CD14-positive monocyte (primary cell): ENCODE measurements around the gene ACACB. TPM values are rescaled to one million over a fixed set of nuclear protein-coding genes. Genes with fewer than 3 reads are reported as not detected.

ENCODE experiments used
- DNase-seq, 3 donors: peaks; one replicate each; pipeline ENCODE4 v3.0.0-alpha.2; 2011 to 2022
- H2AFZ ChIP-seq: 2 replicates; pipeline ENCODE4 v1.6.0; 2012; ENCODE audit warnings: mild to moderate bottlenecking, low read depth, low read length, inconsistent platforms; ENCODE audit not compliant: insufficient read depth, poor library complexity, severe bottlenecking
- H3K27ac ChIP-seq, 2 donors: 1 replicate in 1 of 2; 2 replicates in 1 of 2; pipeline ENCODE4 v1.5.1; 2012 to 2013; ENCODE audit warnings: low read length in 2 of 2, control low read depth in 1 of 2, inconsistent platforms in 1 of 2, low read depth in 1 of 2, mild to moderate bottlenecking in 1 of 2
- H3K27me3 ChIP-seq, 2 donors: one replicate each; pipeline versions ENCODE4 v1.6.0 to v1.6.1; 2011 to 2013; ENCODE audit warnings: low read length in 2 of 2; ENCODE audit not compliant: control insufficient read depth in 2 of 2, insufficient read depth in 2 of 2
- H3K36me3 ChIP-seq, 2 donors: replicated peaks in 1 of 2; 1 replicate in 1 of 2; 2 replicates in 1 of 2; pipeline versions ENCODE4 v1.5.1 to v1.6.1; 2012 to 2013; ENCODE audit warnings: low read length in 2 of 2, control low read depth in 1 of 2, inconsistent platforms in 1 of 2, mild to moderate bottlenecking in 1 of 2; ENCODE audit not compliant: insufficient read depth in 2 of 2, control insufficient read depth in 1 of 2
- H3K4me1 ChIP-seq, 2 donors: 1 replicate in 1 of 2; 2 replicates in 1 of 2; pipeline versions ENCODE4 v1.5.1 to v1.6.1; 2012 to 2013; ENCODE audit warnings: low read length in 2 of 2, control low read depth in 1 of 2, inconsistent platforms in 1 of 2, mild to moderate bottlenecking in 1 of 2, moderate library complexity in 1 of 2; ENCODE audit not compliant: insufficient read depth in 2 of 2, control insufficient read depth in 1 of 2
- H3K4me2 ChIP-seq: replicated peaks from 2 replicates; pipeline ENCODE3; 2012; ENCODE audit warnings: low read length, moderate library complexity, mild to moderate bottlenecking; ENCODE audit not compliant: poor library complexity, severe bottlenecking; ENCODE audit errors: extremely low read depth
- H3K4me3 ChIP-seq, 3 experiments: fragments of 200-600 bp in 1 of 3; sonication (generic) in 1 of 3; replicated peaks in 1 of 3; 1 replicate in 2 of 3; 2 replicates in 1 of 3; pipeline ENCODE4 v1.5.1; 2011 to 2013; ENCODE audit warnings: low read length in 3 of 3, mild to moderate bottlenecking in 3 of 3, control low read depth in 2 of 3, low read depth in 2 of 3, inconsistent platforms in 1 of 3, moderate library complexity in 1 of 3
- H3K79me2 ChIP-seq: 2 replicates; pipeline ENCODE4 v1.6.0; 2012; ENCODE audit warnings: mild to moderate bottlenecking, control low read depth, inconsistent platforms, low read length, moderate library complexity; ENCODE audit not compliant: insufficient read depth
- H3K9ac ChIP-seq: 2 replicates; pipeline ENCODE4 v1.6.0; 2017; ENCODE audit warnings: low read length, mild to moderate bottlenecking; ENCODE audit not compliant: insufficient read depth, poor library complexity, severe bottlenecking
- H3K9me3 ChIP-seq, 2 donors: replicated peaks in 1 of 2; 1 replicate in 1 of 2; 2 replicates in 1 of 2; pipeline versions ENCODE4 v1.5.1 to v1.6.1; 2012 to 2013; ENCODE audit warnings: low read length in 2 of 2, control low read depth in 1 of 2; ENCODE audit not compliant: control insufficient read depth in 1 of 2, insufficient read depth in 1 of 2
- H4K20me1 ChIP-seq: 2 replicates; pipeline ENCODE4 v1.6.0; 2012; ENCODE audit warnings: mild to moderate bottlenecking, low read length, control low read depth, moderate library complexity; ENCODE audit not compliant: insufficient read depth
- H3K27ac Mint-ChIP-seq, 7 donors: one replicate each; pipeline ENCODE4 v1.8.0; 2020; ENCODE audit warnings: mild to moderate bottlenecking in 7 of 7, mixed read lengths in 7 of 7, moderate library complexity in 6 of 7, inconsistent platforms in 2 of 7
- H3K27me3 Mint-ChIP-seq, 3 donors: one replicate each; pipeline ENCODE4 v1.8.0; 2021 to 2022; ENCODE audit warnings: low read depth in 3 of 3, mild to moderate bottlenecking in 3 of 3, mixed read lengths in 3 of 3, moderate library complexity in 3 of 3, inconsistent platforms in 1 of 3
- H3K36me3 Mint-ChIP-seq, 2 donors: one replicate each; pipeline ENCODE4 v1.8.0; 2020; ENCODE audit warnings: mixed read lengths in 2 of 2, inconsistent platforms in 1 of 2, mild to moderate bottlenecking in 1 of 2
- H3K4me1 Mint-ChIP-seq: one replicate; pipeline ENCODE4 v1.8.0; 2020; ENCODE audit warnings: mild to moderate bottlenecking, mixed read lengths
- H3K4me3 Mint-ChIP-seq, 2 donors: one replicate each; pipeline ENCODE4 v1.8.0; 2020; ENCODE audit warnings: mild to moderate bottlenecking in 2 of 2, mixed read lengths in 2 of 2, moderate library complexity in 1 of 2
- H3K9me3 Mint-ChIP-seq, 7 donors: one replicate each; pipeline ENCODE4 v1.8.0; 2020 to 2022; ENCODE audit warnings: mixed read lengths in 7 of 7, mild to moderate bottlenecking in 6 of 7, moderate library complexity in 6 of 7, inconsistent platforms in 2 of 7
- WGBS: methylation state at CpG from one replicate; pipeline ENCODE4 v1.1.5; 2013; ENCODE audit warnings: missing lambda C conversion rate; ENCODE audit not compliant: insufficient coverage; 5-methylcytosine and 5-hydroxymethylcytosine counted together
- intact Hi-C, 2 donors: fragments of 100-400 bp; cut with micrococcal nuclease; formaldehyde crosslinking; loops; one replicate each; pipeline versions ENCODE4 v1.15.0 to v1.15.1; 2023
- polyA plus RNA-seq, 3 donors: library from polyadenylated mRNA; depleted of rRNA in 1 of 3; unstranded in 2 of 3; stranded (reverse) in 1 of 3; fragments of 300-500 nt in 2 of 3; fragments of >200 nt in 1 of 3; fragmentation: Illumina TruSeq in 2 of 3; gene quantifications; 1 replicate in 2 of 3; 2 replicates in 1 of 3; pipeline ENCODE4 v1.2.3, GENCODE V29; 2012 to 2021
- TF ChIP-seq, protein P1 (sequence below): fragments of 200-600 bp; IDR thresholded peaks from one replicate; pipeline ENCODE4 v1.8.0; 2022; ENCODE audit warnings: antibody characterized with exemption, mild to moderate bottlenecking

The ACACB gene
- polyA plus RNA-seq, 3 donors: 0.14 to 5.0 (median 1.9) TPM

DNA sequence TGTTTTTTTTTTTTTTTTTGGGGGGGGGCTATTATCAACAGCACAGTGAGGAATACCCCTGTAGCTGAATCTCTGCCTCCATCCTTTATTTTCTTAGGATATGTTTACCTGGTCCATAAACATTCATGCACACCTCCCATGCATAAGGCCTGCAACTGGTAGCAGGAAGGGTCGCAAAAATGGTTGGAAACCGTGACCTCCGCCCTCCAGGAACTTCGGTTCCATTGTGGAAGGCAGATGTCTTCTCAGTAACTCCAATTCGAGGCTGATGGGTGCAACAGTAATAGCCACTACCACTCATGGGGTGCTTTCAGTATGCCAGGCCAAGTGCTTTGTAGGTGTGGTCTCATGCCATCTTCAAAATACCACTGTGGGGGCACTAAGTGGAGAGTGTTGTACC is 40.2 kb downstream of the ACACB start:
- TF ChIP-seq, protein P1, sequence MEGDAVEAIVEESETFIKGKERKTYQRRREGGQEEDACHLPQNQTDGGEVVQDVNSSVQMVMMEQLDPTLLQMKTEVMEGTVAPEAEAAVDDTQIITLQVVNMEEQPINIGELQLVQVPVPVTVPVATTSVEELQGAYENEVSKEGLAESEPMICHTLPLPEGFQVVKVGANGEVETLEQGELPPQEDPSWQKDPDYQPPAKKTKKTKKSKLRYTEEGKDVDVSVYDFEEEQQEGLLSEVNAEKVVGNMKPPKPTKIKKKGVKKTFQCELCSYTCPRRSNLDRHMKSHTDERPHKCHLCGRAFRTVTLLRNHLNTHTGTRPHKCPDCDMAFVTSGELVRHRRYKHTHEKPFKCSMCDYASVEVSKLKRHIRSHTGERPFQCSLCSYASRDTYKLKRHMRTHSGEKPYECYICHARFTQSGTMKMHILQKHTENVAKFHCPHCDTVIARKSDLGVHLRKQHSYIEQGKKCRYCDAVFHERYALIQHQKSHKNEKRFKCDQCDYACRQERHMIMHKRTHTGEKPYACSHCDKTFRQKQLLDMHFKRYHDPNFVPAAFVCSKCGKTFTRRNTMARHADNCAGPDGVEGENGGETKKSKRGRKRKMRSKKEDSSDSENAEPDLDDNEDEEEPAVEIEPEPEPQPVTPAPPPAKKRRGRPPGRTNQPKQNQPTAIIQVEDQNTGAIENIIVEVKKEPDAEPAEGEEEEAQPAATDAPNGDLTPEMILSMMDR: no peak
- Histone ChIP-seq H3K36me3 (no peaks in the 10 kb centered on the region), H3K4me2 (no peak overlapping the region), H2AFZ (no peak overlapping the region), H3K27me3 (peaks cover 0 to 4% of the 10 kb centered on the region in 2 donors), H3K4me1 (peaks cover 17 to 19% of the 10 kb centered on the region in 2 donors), H3K9ac (no peak overlapping the region), H3K4me3 (no peak overlapping the region), H3K9me3 (no peaks in the 10 kb centered on the region), H3K79me2 (peaks cover 4% of the 10 kb centered on the region), H3K27ac (no peak overlapping the region), H4K20me1 (no peaks in the 10 kb centered on the region)
- Mint-ChIP-seq H3K4me3 (no peak overlapping the region), H3K27me3 (peaks cover 7 to 10% (median 8%) of the 10 kb centered on the region in 3 donors), H3K36me3 (no peaks in the 10 kb centered on the region), H3K9me3 (no peaks in the 10 kb centered on the region), H3K4me1 (peaks cover 27% of the 10 kb centered on the region), H3K27ac (no peak overlapping the region)
- WGBS: no CpG with 5 or more reads among the region's 5 CpGs
- DNase-seq: no peak
- intact Hi-C loops: no loop called here

GRCh38 chr12:109157986-109158385 is 41.6 kb downstream of the ACACB start:
- no peak overlapping the region for H2AFZ ChIP-seq
- no peaks in the 10 kb centered on the region for H4K20me1 ChIP-seq
- 0% methylated on average over 1 of the region's 5 CpGs for WGBS

More at GRCh38 chr12:109157986-109158385, 41.6 kb downstream of the ACACB start:
- H3K4me3 Mint-ChIP-seq: no peak overlapping the region
- H3K4me1 Mint-ChIP-seq: peaks cover 31% of the 10 kb centered on the region
- H3K27ac Mint-ChIP-seq: peak overlapping the region in 2 of 7 donors; percentile 46 to 64
- Histone ChIP-seq H3K9ac (no peak overlapping the region), H3K36me3 (no peaks in the 10 kb centered on the region), H3K9me3 (no peaks in the 10 kb centered on the region), H3K79me2 (peaks cover 4% of the 10 kb centered on the region), H3K4me2 (no peak overlapping the region), H3K4me1 (peaks cover 17 to 19% of the 10 kb centered on the region in 2 donors), H3K4me3 (no peak overlapping the region), H3K27ac (no peak overlapping the region), H3K27me3 (peaks cover 0 to 4% of the 10 kb centered on the region in 2 donors)
- DNase-seq: no peak
- intact Hi-C loops: no loop called here
- no peaks in the 10 kb centered on the region for H3K9me3 Mint-ChIP-seq
- TF ChIP-seq, protein P1: no peak
- H3K27me3 Mint-ChIP-seq: peaks cover 7 to 10% (median 8%) of the 10 kb centered on the region in 3 donors
- no peaks in the 10 kb centered on the region for H3K36me3 Mint-ChIP-seq
